Spinal cord (tissue), 10 donors: ENCODE results near the gene SNX15. TPM values are rescaled to one million over a fixed set of nuclear protein-coding genes. Genes with fewer than 3 reads are reported as not detected.

ENCODE experiments used
- DNase-seq, 6 donors: peaks; one replicate each; pipeline versions ENCODE4 v3.0.0 to v3.0.0-alpha.2; 2013 to 2015; ENCODE audit warnings: low spot score in 6 of 6, low read depth in 4 of 6
- H3K27ac ChIP-seq: one replicate; pipeline ENCODE4 v1.5.1; 2013; ENCODE audit warnings: low read depth, low read length, control low read depth
- H3K27me3 ChIP-seq: one replicate; pipeline ENCODE4 v1.6.1; 2013; ENCODE audit warnings: low read length; ENCODE audit not compliant: control insufficient read depth, insufficient read depth
- H3K36me3 ChIP-seq: one replicate; pipeline ENCODE4 v1.6.1; 2013; ENCODE audit warnings: low read length; ENCODE audit not compliant: control insufficient read depth, insufficient read depth
- H3K4me1 ChIP-seq: one replicate; pipeline ENCODE4 v1.6.1; 2013; ENCODE audit warnings: low read length; ENCODE audit not compliant: control insufficient read depth, insufficient read depth
- H3K4me3 ChIP-seq: one replicate; pipeline ENCODE4 v1.5.1; 2013; ENCODE audit warnings: low read depth, low read length, control low read depth
- H3K9me3 ChIP-seq: one replicate; pipeline ENCODE4 v1.6.1; 2013; ENCODE audit warnings: low read length; ENCODE audit not compliant: control insufficient read depth, insufficient read depth
- WGBS: methylation state at CpG from one replicate; pipeline ENCODE4 v1.1.5; 2013; ENCODE audit warnings: missing lambda C conversion rate; ENCODE audit not compliant: insufficient coverage; 5-methylcytosine and 5-hydroxymethylcytosine counted together
- polyA plus RNA-seq, 2 donors: library from polyadenylated mRNA; unstranded; fragments of 120-200 nt; gene quantifications; one replicate each; pipeline ENCODE4 v1.2.1, GENCODE V29; 2013; ENCODE audit not compliant: insufficient read length in 2 of 2
- total RNA-seq, 2 donors: library from RNA; depleted of rRNA in 1 of 2; stranded (reverse); fragments of 120-200 nt in 1 of 2; fragments of >200 nt in 1 of 2; gene quantifications; one replicate each; pipeline versions ENCODE4 v1.2.3 to v1.2.4, GENCODE V29; 2013 to 2014
- donor health status: healthy.

SNX15 gene
- total and polyA plus RNA-seq, 4 donors = 14.4 to 32.4 (median 28.2) TPM

- no peak overlapping the region for H3K27ac ChIP-seq
- 51% methylated on average over 4 of the region's 10 CpGs for WGBS
- DNase-seq = no peak
- H3K9me3 ChIP-seq = no peaks in the 10 kb centered on the region
- H3K36me3 ChIP-seq = peaks cover 2% of the 10 kb centered on the region
- no peak overlapping the region for H3K4me3 ChIP-seq
- no peaks in the 10 kb centered on the region for H3K27me3 ChIP-seq
- no peaks in the 10 kb centered on the region for H3K4me1 ChIP-seq
These were observed 33.0 kb downstream of the SNX15 start for GRCh38 chr11:65059959-65060824.

DNA sequence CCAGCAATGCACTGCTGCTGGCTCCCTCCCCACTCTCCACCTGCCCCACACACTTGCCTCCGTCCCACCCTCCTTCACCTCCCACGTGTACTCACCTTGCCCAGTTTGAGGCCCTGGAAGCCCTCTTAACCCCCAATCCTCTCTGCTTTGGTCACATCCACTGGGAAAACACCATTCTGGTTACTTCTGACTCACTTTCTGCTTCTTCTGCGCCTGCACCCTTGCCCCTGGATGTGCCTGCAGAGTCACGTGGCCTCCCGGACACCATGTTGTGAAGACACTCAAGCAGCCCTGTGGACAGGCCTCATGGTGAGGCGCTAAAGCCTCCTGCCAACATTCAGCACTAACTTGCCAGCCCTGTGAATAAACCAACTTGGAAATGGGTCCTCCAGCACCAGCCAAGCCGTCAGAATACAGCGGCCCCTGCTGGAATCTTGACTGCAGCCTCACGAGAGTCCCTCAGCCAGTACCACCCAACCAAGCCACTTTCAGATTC, 33.7 kb downstream of the SNX15 start:
- Histone ChIP-seq H3K4me3 (no peak overlapping the region), H3K27me3 (no peaks in the 10 kb centered on the region), H3K36me3 (peaks cover 2% of the 10 kb centered on the region), H3K9me3 (no peaks in the 10 kb centered on the region), H3K4me1 (no peaks in the 10 kb centered on the region), H3K27ac (no peak overlapping the region)
- no peak for DNase-seq
- 71% methylated on average over 6 of the region's 9 CpGs for WGBS

DNA sequence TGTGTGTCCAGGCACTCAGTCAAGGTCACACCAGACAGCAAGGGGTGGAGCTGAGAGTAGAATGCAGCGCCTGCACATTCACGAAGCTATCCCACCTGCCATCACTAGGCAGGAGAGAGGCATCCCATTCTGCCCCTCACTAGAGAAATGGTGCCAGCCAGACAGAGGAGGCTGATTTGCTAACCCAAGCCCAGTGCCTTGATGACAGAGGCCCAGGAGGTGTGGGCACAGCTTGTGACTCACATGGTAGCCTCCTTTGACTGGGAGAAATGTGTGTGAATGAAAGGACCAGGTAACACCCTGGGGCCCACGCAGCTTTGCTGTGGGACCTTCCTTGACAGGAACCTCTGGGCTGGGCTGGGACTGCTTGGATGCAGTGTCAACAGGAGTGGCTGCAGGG, 36.3 kb downstream of the SNX15 start:
- DNase-seq = no peak
- Histone ChIP-seq H3K27ac (no peak overlapping the region), H3K9me3 (no peaks in the 10 kb centered on the region), H3K27me3 (no peaks in the 10 kb centered on the region), H3K4me1 (no peaks in the 10 kb centered on the region), H3K36me3 (no peaks in the 10 kb centered on the region), H3K4me3 (no peak overlapping the region)
- 83% methylated on average over 3 of the region's 3 CpGs for WGBS

- H3K9me3 ChIP-seq = no peaks in the 10 kb centered on the region
- WGBS = no CpG with 5 or more reads among the region's 4 CpGs
- H3K4me1 ChIP-seq = no peaks in the 10 kb centered on the region
- no peak overlapping the region for H3K4me3 ChIP-seq
- H3K27ac ChIP-seq = no peak overlapping the region
- no peaks in the 10 kb centered on the region for H3K27me3 ChIP-seq
- DNase-seq = no peak
- no peaks in the 10 kb centered on the region for H3K36me3 ChIP-seq
These were observed 37.6 kb downstream of the SNX15 start for GRCh38 chr11:65064847-65065240.

GRCh38 chr11:65065851-65066250, 38.6 kb downstream of the SNX15 start:
- H3K4me1 ChIP-seq = no peaks in the 10 kb centered on the region
- no peaks in the 10 kb centered on the region for H3K27me3 ChIP-seq
- no peaks in the 10 kb centered on the region for H3K9me3 ChIP-seq
- no peak overlapping the region for H3K27ac ChIP-seq
- no peak for DNase-seq
- H3K36me3 ChIP-seq = no peaks in the 10 kb centered on the region
- WGBS = 82% methylated on average over 7 of the region's 7 CpGs
- H3K4me3 ChIP-seq = no peak overlapping the region

GRCh38 chr11:65066315-65066714, 39.1 kb downstream of the SNX15 start:
- no peak overlapping the region for H3K4me3 ChIP-seq
- H3K36me3 ChIP-seq = no peaks in the 10 kb centered on the region
- WGBS = 69% methylated on average over 11 of the region's 11 CpGs
- no peak for DNase-seq
- no peak overlapping the region for H3K27ac ChIP-seq
- H3K4me1 ChIP-seq = no peaks in the 10 kb centered on the region
- H3K9me3 ChIP-seq = no peaks in the 10 kb centered on the region
- H3K27me3 ChIP-seq = no peaks in the 10 kb centered on the region

- Histone ChIP-seq H3K4me3 (no peak overlapping the region), H3K36me3 (no peaks in the 10 kb centered on the region), H3K27me3 (no peaks in the 10 kb centered on the region), H3K27ac (no peak overlapping the region), H3K9me3 (no peaks in the 10 kb centered on the region), H3K4me1 (no peaks in the 10 kb centered on the region)
- peak in 1 of 6 donors; percentile 23 for DNase-seq
- WGBS = 38% methylated on average over 3 of the region's 4 CpGs
These were observed 39.6 kb downstream of the SNX15 start for GRCh38 chr11:65066805-65067291.

- no peaks in the 10 kb centered on the region for H3K4me1 ChIP-seq
- DNase-seq = no peak
- 71% methylated on average over 8 of the region's 10 CpGs for WGBS
- H3K27ac ChIP-seq = no peak overlapping the region
- H3K4me3 ChIP-seq = no peak overlapping the region
- H3K36me3 ChIP-seq = no peaks in the 10 kb centered on the region
- no peaks in the 10 kb centered on the region for H3K27me3 ChIP-seq
- no peaks in the 10 kb centered on the region for H3K9me3 ChIP-seq
These were observed 40.2 kb downstream of the SNX15 start for GRCh38 chr11:65067446-65067845.

DNA sequence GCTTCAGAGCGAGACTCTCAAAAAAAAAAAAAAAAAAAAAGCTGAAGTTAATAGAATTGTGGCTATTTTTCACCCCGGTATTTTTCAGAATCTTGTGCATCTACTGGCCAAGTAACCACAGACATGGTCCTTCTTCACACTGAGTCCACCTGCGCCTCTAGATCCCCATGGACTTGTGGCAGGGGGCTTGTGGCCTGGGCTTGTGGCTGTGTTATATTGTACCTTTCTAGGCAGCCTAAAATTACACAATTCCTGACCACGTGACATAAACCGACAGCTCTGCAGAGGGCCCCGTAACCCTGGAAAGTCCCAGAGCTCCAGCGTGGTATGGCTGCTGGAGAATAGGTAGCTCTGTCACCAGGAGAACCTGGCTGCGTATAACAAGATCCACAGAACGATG, 42.0 kb downstream of the SNX15 start:
- no peaks in the 10 kb centered on the region for H3K9me3 ChIP-seq

More for the DNA sequence above, 42.0 kb downstream of the SNX15 start:
- no peaks in the 10 kb centered on the region for H3K36me3 ChIP-seq
- no peak overlapping the region for H3K27ac ChIP-seq
- WGBS = 82% methylated on average over 3 of the region's 9 CpGs
- no peaks in the 10 kb centered on the region for H3K27me3 ChIP-seq
- no peak overlapping the region for H3K4me3 ChIP-seq
- H3K4me1 ChIP-seq = no peaks in the 10 kb centered on the region
- DNase-seq = no peak
